ENCODE measurements around the gene ACACB. TPM values are rescaled to one million over a fixed set of nuclear protein-coding genes. Genes with fewer than 3 reads are reported as not detected.
"Not testable (repeated sequence)": the region's sequence is repeated elsewhere in the genome, so short reads cannot be mapped to it uniquely, and the experiment has no call there.

Gene ACACB
- total and polyA plus RNA-seq, 11 donors: 29.9 to 176 (median 119) TPM

GRCh38 chr12:109139360-109139759, 23.0 kb downstream of the ACACB start:
- Histone ChIP-seq H3K4me1 (peaks cover 0 to 88% (median 26%) of the 10 kb centered on the region in 12 donors), H3K9me3 (peaks cover 0 to 8% (median 0%) of the 10 kb centered on the region in 12 donors), H3K27ac (peak overlapping the region in 9 of 12 donors; percentile 4 to 64 (median 48)), H3K27me3 (no peaks in the 10 kb centered on the region), H3K4me3 (no peak overlapping the region), H3K36me3 (peaks cover 0 to 41% (median 26%) of the 10 kb centered on the region in 9 donors)
- 63 to 83% (median 71%) methylated on average over 7 to 9 of the region's 9 CpGs for WGBS, 4 donors
- DNase-seq (no peak), ATAC-seq (peak in 2 of 4 donors; percentile 4 to 20)
- intact Hi-C loops (cut with DNase I): no loop called here
- TF ChIP-seq CTCF (IDR thresholded peaks at IDR 0.05) (no peak), POLR2A (IDR thresholded peaks at IDR 0.05) (no peak)

GRCh38 chr12:109139791-109140190, 23.4 kb downstream of the ACACB start:
- Histone ChIP-seq H3K27ac (peak overlapping the region in 8 of 12 donors; percentile 4 to 64 (median 48)), H3K9me3 (peaks cover 0 to 8% (median 0%) of the 10 kb centered on the region in 12 donors), H3K4me3 (no peak overlapping the region), H3K4me1 (peaks cover 0 to 84% (median 22%) of the 10 kb centered on the region in 12 donors), H3K27me3 (no peaks in the 10 kb centered on the region), H3K36me3 (peaks cover 0 to 42% (median 26%) of the 10 kb centered on the region in 9 donors)
- ATAC-seq (peak in 1 of 4 donors; percentile 2), DNase-seq (no peak)
- WGBS, 4 donors: 55 to 76% (median 70%) methylated on average over 7 of the region's 7 CpGs
- TF ChIP-seq CTCF (IDR thresholded peaks at IDR 0.05): no peak
- TF ChIP-seq POLR2A (IDR thresholded peaks at IDR 0.05): no peak
- intact Hi-C loops (cut with DNase I): no loop called here

DNA sequence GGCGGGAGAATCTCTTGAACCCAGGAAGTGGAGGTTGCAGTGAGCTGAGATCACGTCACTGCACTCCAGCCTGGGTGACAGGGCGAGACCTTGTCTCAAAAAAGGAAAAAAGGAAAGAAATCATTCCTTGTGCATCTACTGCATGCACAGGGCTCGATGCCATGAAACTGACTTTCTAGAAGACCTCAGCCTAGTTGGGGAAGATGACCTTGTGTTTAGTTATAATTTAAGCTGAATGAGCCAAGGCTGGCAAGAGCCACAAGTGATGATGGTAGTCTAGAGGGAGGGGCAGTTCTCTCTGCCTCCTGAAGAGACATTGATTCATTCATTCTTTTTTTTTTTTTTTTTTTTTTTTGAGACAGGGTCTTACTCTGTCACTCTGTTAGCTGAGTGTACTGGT, 24.2 kb downstream of the ACACB start:
- 73 to 85% (median 81%) methylated on average over 4 of the region's 4 CpGs for WGBS, 4 donors
- no peak for TF ChIP-seq CTCF (IDR thresholded peaks at IDR 0.05)
- TF ChIP-seq POLR2A (IDR thresholded peaks at IDR 0.05): no peak
- peak overlapping the region in 3 of 12 donors; percentile 3 to 39 (median 23) for H3K27ac ChIP-seq
- intact Hi-C loops (cut with DNase I): no loop called here
- H3K4me1 ChIP-seq: peaks cover 0 to 81% (median 20%) of the 10 kb centered on the region in 12 donors
- peaks cover 0 to 8% (median 0%) of the 10 kb centered on the region in 12 donors for H3K9me3 ChIP-seq
- ATAC-seq (peak in 3 of 4 donors; percentile 18 to 45 (median 35)), DNase-seq (no peak)
- peaks cover 0 to 46% (median 26%) of the 10 kb centered on the region in 9 donors for H3K36me3 ChIP-seq
- H3K4me3 ChIP-seq: no peak overlapping the region
- no peaks in the 10 kb centered on the region for H3K27me3 ChIP-seq

GRCh38 chr12:109144224-109144623, 27.8 kb downstream of the ACACB start:
- H3K4me1 ChIP-seq: peaks cover 0 to 76% (median 18%) of the 10 kb centered on the region in 12 donors
- intact Hi-C loops (cut with DNase I): no loop called here
- H3K36me3 ChIP-seq: peaks cover 0 to 63% (median 31%) of the 10 kb centered on the region in 9 donors
- ATAC-seq (no peak), DNase-seq (no peak)
- no peaks in the 10 kb centered on the region for H3K27me3 ChIP-seq
- no peak overlapping the region for H3K27ac ChIP-seq
- WGBS, 4 donors: 50 to 57% (median 56%) methylated on average over 4 of the region's 4 CpGs
- no peak overlapping the region for H3K4me3 ChIP-seq
- no peak for TF ChIP-seq POLR2A (IDR thresholded peaks at IDR 0.05)
- TF ChIP-seq CTCF (IDR thresholded peaks at IDR 0.05): no peak
- no peaks in the 10 kb centered on the region for H3K9me3 ChIP-seq

DNA sequence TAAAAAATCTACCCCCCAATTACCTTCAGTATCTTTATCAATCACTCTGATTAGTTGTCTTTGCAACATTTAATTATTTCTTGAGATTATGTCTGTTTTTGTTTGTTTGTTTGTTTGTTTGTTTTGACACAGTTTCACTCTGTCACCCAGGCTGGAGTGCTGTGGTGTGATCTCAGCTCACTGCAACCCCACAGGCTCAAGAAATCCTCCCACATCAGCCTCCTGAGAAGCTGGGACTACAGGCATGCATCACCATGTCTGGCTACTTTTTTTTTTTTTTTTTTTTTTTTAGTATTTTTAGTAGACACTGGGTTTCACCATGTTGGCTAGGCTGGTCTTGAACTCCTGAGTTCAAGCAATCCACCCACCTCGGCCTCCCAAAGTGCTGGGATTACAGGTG, 30.7 kb downstream of the ACACB start:
- Histone ChIP-seq H3K27ac (peak overlapping the region in 1 of 12 donors; percentile 79), H3K36me3 (peaks cover 0 to 43% (median 9%) of the 10 kb centered on the region in 9 donors), H3K4me1 (peaks cover 0 to 59% (median 18%) of the 10 kb centered on the region in 12 donors)
- WGBS, 4 donors: 86 to 94% (median 88%) methylated on average over 1 of the region's 1 CpG
- DNase-seq; H3K27me3 ChIP-seq; H3K4me3 ChIP-seq; ATAC-seq; intact Hi-C loops (cut with DNase I); H3K9me3 ChIP-seq: not testable (repeated sequence)

Data from heart left ventricle (tissue), 16 donors.